HL-60 (cell line): Measurements from ENCODE around the gene BNIP1.

ENCODE experiments used
- DNase-seq, 2 experiments: peaks; one replicate each; pipeline ENCODE4 v3.0.0-alpha.2; 2010 to 2020; ENCODE audit warnings: low read depth in 1 of 2, low spot score in 1 of 2
- H3K27ac ChIP-seq: fragments of 250-450 bp; sonication (Bioruptor Pico); replicated peaks from 2 replicates; pipeline ENCODE4 v1.5.1; 2020; ENCODE audit warnings: mild to moderate bottlenecking, moderate library complexity
- H3K27me3 ChIP-seq: fragments of 250-450 bp; sonication (Bioruptor Pico); 2 replicates; pipeline ENCODE4 v1.5.1; 2021; ENCODE audit warnings: mild to moderate bottlenecking, moderate library complexity; ENCODE audit not compliant: insufficient read depth, poor library complexity, severe bottlenecking
- H3K4me3 ChIP-seq: replicated peaks from 2 replicates; pipeline ENCODE4 v1.5.1; 2011; ENCODE audit warnings: mild to moderate bottlenecking, control low read depth, low read length; ENCODE audit not compliant: insufficient read depth
- GABPA ChIP-seq: IDR thresholded peaks from 2 replicates; pipeline ENCODE4 v1.6.1; 2012; ENCODE audit warnings: low read depth
- POLR2AphosphoS5 ChIP-seq: IDR thresholded peaks from 2 replicates; pipeline ENCODE4 v1.6.1; 2012; ENCODE audit warnings: low read depth
- SPI1 ChIP-seq: IDR thresholded peaks from 2 replicates; pipeline ENCODE4 v1.6.1; 2012; ENCODE audit warnings: low read depth, mild to moderate bottlenecking, borderline replicate concordance
- TF ChIP-seq, protein P1 (sequence below): IDR thresholded peaks from 2 replicates; pipeline ENCODE4 v1.6.1; 2012; ENCODE audit warnings: low read depth; ENCODE audit not compliant: insufficient replicate concordance
- TF ChIP-seq, protein P2 (sequence below): IDR thresholded peaks from one replicate; pipeline ENCODE4 v1.5.1; 2011; ENCODE audit warnings: low read length, control low read depth, inconsistent platforms; ENCODE audit not compliant: insufficient read depth

The BNIP1 gene

DNA sequence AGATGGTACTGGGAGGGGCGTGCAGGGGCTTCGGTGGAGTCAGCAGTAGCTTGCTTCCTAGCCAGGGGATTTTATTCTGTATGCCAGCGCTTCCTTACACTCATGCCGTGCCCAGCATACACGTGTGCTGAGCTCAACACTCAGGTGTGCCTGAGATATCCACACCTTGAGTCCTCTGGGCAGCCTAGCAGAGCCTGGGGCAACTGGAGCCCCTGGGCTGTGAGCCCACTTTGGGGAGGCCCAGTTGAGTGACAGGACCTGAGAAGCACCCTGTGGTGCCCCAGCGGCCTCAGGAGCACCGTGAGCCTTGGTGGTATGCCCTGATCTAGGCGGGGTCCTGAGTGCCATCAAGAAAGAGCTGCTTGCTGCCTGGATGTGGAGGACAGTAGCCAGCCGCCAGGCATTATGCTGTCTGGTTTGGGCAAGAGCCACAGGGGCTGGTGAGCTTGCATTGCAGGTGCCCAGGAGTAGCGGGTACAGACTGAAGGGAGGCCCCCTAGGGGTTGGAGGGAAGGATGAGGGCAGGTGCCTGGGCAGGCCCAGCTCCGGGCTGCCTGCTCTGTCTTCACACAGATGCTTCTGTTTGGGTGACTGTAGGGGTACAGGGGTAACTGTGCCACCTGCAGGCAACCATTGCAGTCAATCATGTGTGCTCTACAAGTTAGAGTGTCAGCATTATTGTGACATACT lies 42.9 kb downstream of the BNIP1 start:
- no peaks in the 10 kb centered on the region for H3K27me3 ChIP-seq
- H3K4me3 ChIP-seq, result no peak overlapping the region
- no peak for TF ChIP-seq SPI1
- TF ChIP-seq, protein P1, sequence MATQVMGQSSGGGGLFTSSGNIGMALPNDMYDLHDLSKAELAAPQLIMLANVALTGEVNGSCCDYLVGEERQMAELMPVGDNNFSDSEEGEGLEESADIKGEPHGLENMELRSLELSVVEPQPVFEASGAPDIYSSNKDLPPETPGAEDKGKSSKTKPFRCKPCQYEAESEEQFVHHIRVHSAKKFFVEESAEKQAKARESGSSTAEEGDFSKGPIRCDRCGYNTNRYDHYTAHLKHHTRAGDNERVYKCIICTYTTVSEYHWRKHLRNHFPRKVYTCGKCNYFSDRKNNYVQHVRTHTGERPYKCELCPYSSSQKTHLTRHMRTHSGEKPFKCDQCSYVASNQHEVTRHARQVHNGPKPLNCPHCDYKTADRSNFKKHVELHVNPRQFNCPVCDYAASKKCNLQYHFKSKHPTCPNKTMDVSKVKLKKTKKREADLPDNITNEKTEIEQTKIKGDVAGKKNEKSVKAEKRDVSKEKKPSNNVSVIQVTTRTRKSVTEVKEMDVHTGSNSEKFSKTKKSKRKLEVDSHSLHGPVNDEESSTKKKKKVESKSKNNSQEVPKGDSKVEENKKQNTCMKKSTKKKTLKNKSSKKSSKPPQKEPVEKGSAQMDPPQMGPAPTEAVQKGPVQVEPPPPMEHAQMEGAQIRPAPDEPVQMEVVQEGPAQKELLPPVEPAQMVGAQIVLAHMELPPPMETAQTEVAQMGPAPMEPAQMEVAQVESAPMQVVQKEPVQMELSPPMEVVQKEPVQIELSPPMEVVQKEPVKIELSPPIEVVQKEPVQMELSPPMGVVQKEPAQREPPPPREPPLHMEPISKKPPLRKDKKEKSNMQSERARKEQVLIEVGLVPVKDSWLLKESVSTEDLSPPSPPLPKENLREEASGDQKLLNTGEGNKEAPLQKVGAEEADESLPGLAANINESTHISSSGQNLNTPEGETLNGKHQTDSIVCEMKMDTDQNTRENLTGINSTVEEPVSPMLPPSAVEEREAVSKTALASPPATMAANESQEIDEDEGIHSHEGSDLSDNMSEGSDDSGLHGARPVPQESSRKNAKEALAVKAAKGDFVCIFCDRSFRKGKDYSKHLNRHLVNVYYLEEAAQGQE, result no peak
- TF ChIP-seq GABPA, result no peak
- no peak for TF ChIP-seq POLR2AphosphoS5
- TF ChIP-seq, protein P2, sequence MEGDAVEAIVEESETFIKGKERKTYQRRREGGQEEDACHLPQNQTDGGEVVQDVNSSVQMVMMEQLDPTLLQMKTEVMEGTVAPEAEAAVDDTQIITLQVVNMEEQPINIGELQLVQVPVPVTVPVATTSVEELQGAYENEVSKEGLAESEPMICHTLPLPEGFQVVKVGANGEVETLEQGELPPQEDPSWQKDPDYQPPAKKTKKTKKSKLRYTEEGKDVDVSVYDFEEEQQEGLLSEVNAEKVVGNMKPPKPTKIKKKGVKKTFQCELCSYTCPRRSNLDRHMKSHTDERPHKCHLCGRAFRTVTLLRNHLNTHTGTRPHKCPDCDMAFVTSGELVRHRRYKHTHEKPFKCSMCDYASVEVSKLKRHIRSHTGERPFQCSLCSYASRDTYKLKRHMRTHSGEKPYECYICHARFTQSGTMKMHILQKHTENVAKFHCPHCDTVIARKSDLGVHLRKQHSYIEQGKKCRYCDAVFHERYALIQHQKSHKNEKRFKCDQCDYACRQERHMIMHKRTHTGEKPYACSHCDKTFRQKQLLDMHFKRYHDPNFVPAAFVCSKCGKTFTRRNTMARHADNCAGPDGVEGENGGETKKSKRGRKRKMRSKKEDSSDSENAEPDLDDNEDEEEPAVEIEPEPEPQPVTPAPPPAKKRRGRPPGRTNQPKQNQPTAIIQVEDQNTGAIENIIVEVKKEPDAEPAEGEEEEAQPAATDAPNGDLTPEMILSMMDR, result no peak
- DNase-seq, result peak in 1 of 2 experiments; percentile 2
- H3K27ac ChIP-seq, result no peak overlapping the region

DNA sequence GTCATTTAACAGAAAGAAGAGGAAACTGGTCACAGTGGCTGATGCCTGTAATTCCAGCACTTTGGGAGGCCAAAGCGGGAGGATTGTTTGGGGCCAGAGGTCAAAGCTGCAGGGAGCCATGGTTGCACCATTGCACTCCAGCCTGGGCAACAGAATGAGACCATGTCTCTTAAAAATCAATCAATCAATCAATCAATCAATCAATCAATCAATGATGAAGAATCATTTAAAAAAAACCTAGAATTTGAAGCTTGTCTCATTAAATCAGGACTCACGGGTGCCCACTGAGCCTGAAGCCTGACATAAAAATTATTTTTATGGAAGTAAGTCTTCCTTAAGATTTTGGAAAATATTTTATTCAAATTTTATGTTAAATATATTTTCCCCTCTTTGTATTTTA lies 43.9 kb downstream of the BNIP1 start:
- Histone ChIP-seq H3K4me3 (no peak overlapping the region), H3K27ac (no peak overlapping the region), H3K27me3 (no peaks in the 10 kb centered on the region)
- TF ChIP-seq SPI1, result no peak
- TF ChIP-seq, protein P1, result no peak
- TF ChIP-seq, protein P2, result no peak
- TF ChIP-seq GABPA, result no peak
- no peak for TF ChIP-seq POLR2AphosphoS5
- no peak for DNase-seq

DNA sequence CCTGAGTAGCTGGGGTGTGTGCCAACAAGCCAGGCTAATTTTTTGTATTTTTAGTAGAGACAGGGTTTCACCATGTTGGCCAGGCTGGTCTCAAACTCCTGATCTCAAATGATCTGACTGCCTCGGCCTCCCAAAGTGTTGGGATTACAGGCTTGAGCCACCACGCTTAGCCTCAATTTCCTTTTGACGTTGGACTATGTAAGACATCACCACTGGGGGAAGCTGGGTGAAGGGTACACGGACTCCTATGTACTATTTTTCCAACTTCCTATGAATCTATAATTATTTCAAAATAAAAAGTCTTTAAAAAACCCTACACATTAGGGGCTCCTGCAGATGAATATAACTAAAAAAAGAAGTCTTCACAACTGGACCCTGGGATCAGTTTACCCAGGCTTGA lies 46.7 kb downstream of the BNIP1 start:
- Histone ChIP-seq H3K27me3 (no peaks in the 10 kb centered on the region), H3K27ac (no peak overlapping the region), H3K4me3 (no peak overlapping the region)
- DNase-seq, result no peak
- TF ChIP-seq, protein P1, result no peak
- no peak for TF ChIP-seq SPI1
- TF ChIP-seq, protein P2, result no peak
- no peak for TF ChIP-seq POLR2AphosphoS5
- no peak for TF ChIP-seq GABPA
